Measurements from ENCODE around the gene PCDHGA12. TPM values are rescaled to one million over a fixed set of nuclear protein-coding genes. Genes with fewer than 3 reads are reported as not detected.

Gene PCDHGA12
- total and polyA plus RNA-seq, 3 experiments from 2014 or later, result 0.09 TPM; not detected in 2

- H3K27me3 Mint-ChIP-seq, result peaks cover 15 to 25% of the 10 kb centered on the region in 2 donors
- no peaks in the 10 kb centered on the region for H3K27me3 ChIP-seq (ENCODE audit: insufficient read depth, low read length, poor library complexity, severe bottlenecking)
- no peak overlapping the region for H3K27ac Mint-ChIP-seq
- POLR2A ChIA-PET, result no interaction called here
- peaks cover 0 to 12% (median 6%) of the 10 kb centered on the region in 5 donors for H3K9me3 Mint-ChIP-seq
- H3K4me3 ChIP-seq (ENCODE audit: low read length), result no peak overlapping the region
- H3K4me1 ChIP-seq (ENCODE audit: insufficient read depth, low read length), result no peaks in the 10 kb centered on the region
- no peak overlapping the region for H3K27ac ChIP-seq (ENCODE audit: low read depth, low read length)
- no peak for DNase-seq
- H3K4me1 Mint-ChIP-seq, result no peaks in the 10 kb centered on the region
- CTCF ChIA-PET, result no interaction called here
- no peaks in the 10 kb centered on the region for H3K9me3 ChIP-seq (ENCODE audit: low read length)
- H3K36me3 Mint-ChIP-seq, result no peaks in the 10 kb centered on the region
- H3K36me3 ChIP-seq (ENCODE audit: insufficient read depth, low read length), result no peaks in the 10 kb centered on the region
- H3K4me3 Mint-ChIP-seq, result no peak overlapping the region
Measured at GRCh38 chr5:141440341-141440740, 10.0 kb downstream of the PCDHGA12 start.

- Histone ChIP-seq H3K27ac (ENCODE audit: low read depth, low read length) (no peak overlapping the region), H3K4me1 (ENCODE audit: insufficient read depth, low read length) (no peaks in the 10 kb centered on the region), H3K27me3 (ENCODE audit: insufficient read depth, low read length, poor library complexity, severe bottlenecking) (no peaks in the 10 kb centered on the region), H3K9me3 (ENCODE audit: low read length) (no peaks in the 10 kb centered on the region), H3K36me3 (ENCODE audit: insufficient read depth, low read length) (no peaks in the 10 kb centered on the region), H3K4me3 (ENCODE audit: low read length) (no peak overlapping the region)
- ChIA-PET POLR2A (no interaction called here), CTCF (no interaction called here)
- no peaks in the 10 kb centered on the region for H3K4me1 Mint-ChIP-seq
- H3K9me3 Mint-ChIP-seq, result peaks cover 0 to 12% (median 6%) of the 10 kb centered on the region in 5 donors
- no peak for DNase-seq
- no peak overlapping the region for H3K27ac Mint-ChIP-seq
- H3K4me3 Mint-ChIP-seq, result no peak overlapping the region
- no peaks in the 10 kb centered on the region for H3K36me3 Mint-ChIP-seq
- H3K27me3 Mint-ChIP-seq, result peaks cover 12 to 26% of the 10 kb centered on the region in 2 donors
Measured at GRCh38 chr5:141441571-141442170, 11.4 kb downstream of the PCDHGA12 start.

- H3K36me3 ChIP-seq (ENCODE audit: insufficient read depth, low read length), result no peaks in the 10 kb centered on the region
- no peak overlapping the region for H3K4me3 Mint-ChIP-seq
- ChIA-PET CTCF (no interaction called here), POLR2A (no interaction called here)
- no peak overlapping the region for H3K4me3 ChIP-seq (ENCODE audit: low read length)
- no peak overlapping the region for H3K27ac Mint-ChIP-seq
- H3K4me1 ChIP-seq (ENCODE audit: insufficient read depth, low read length), result no peaks in the 10 kb centered on the region
- peaks cover 5 to 13% (median 12%) of the 10 kb centered on the region in 5 donors for H3K9me3 Mint-ChIP-seq
- H3K36me3 Mint-ChIP-seq, result peaks cover 0 to 4% (median 0%) of the 10 kb centered on the region in 3 donors
- no peaks in the 10 kb centered on the region for H3K4me1 Mint-ChIP-seq
- no peak for DNase-seq
- H3K27me3 Mint-ChIP-seq, result peaks cover 13 to 25% of the 10 kb centered on the region in 2 donors
- no peak overlapping the region for H3K27ac ChIP-seq (ENCODE audit: low read depth, low read length)
- no peaks in the 10 kb centered on the region for H3K9me3 ChIP-seq (ENCODE audit: low read length)
- no peaks in the 10 kb centered on the region for H3K27me3 ChIP-seq (ENCODE audit: insufficient read depth, low read length, poor library complexity, severe bottlenecking)
Measured at GRCh38 chr5:141465351-141465750, 35.0 kb downstream of the PCDHGA12 start.

GRCh38 chr5:141475625-141476131 lies 45.4 kb downstream of the PCDHGA12 start, which contains the start of gene PCDHGC3:
PCDHGC3 (plus strand) TSS chr5:141475966; CDS start chr5:141476117, 151 bp downstream.
- Histone ChIP-seq H3K27ac (ENCODE audit: low read depth, low read length) (no peak within 1 kb of the TSS), H3K9me3 (ENCODE audit: low read length) (no peaks in the 10 kb centered on the region), H3K4me3 (ENCODE audit: low read length) (peak within 1 kb of the TSS; percentile 39), H3K36me3 (ENCODE audit: insufficient read depth, low read length) (no peaks in the 10 kb centered on the region), H3K27me3 (ENCODE audit: insufficient read depth, low read length, poor library complexity, severe bottlenecking) (peaks cover 23% of the 10 kb centered on the region), H3K4me1 (ENCODE audit: insufficient read depth, low read length) (peaks cover 11% of the 10 kb centered on the region)
- Mint-ChIP-seq H3K36me3 (no peaks in the 10 kb centered on the region), H3K27me3 (peaks cover 25 to 65% of the 10 kb centered on the region in 2 donors), H3K9me3 (peaks cover 0 to 4% (median 0%) of the 10 kb centered on the region in 5 donors), H3K27ac (peak within 1 kb of the TSS in 1 of 8 donors; percentile 6), H3K4me3 (peak within 1 kb of the TSS; percentile 60 to 89 (median 82)), H3K4me1 (peaks cover 21 to 30% (median 22%) of the 10 kb centered on the region in 3 donors)
- ChIA-PET POLR2A (no interaction called here), CTCF (interaction anchor here (0.6 to 0.8 kb wide), 2 partner anchors 37 to 40 kb away, joined by 3 read pairs; no protein-coding TSS in a partner anchor)
- no peak for DNase-seq

- H3K4me1 Mint-ChIP-seq, result peaks cover 21 to 30% (median 22%) of the 10 kb centered on the region in 3 donors
- no peak overlapping the region for H3K27ac Mint-ChIP-seq
- Histone ChIP-seq H3K4me3 (ENCODE audit: low read length) (peak overlapping the region; percentile 39), H3K27me3 (ENCODE audit: insufficient read depth, low read length, poor library complexity, severe bottlenecking) (peaks cover 23% of the 10 kb centered on the region), H3K36me3 (ENCODE audit: insufficient read depth, low read length) (no peaks in the 10 kb centered on the region), H3K4me1 (ENCODE audit: insufficient read depth, low read length) (peaks cover 11% of the 10 kb centered on the region), H3K9me3 (ENCODE audit: low read length) (no peaks in the 10 kb centered on the region), H3K27ac (ENCODE audit: low read depth, low read length) (no peak overlapping the region)
- H3K27me3 Mint-ChIP-seq, result peaks cover 27 to 69% of the 10 kb centered on the region in 2 donors
- ChIA-PET POLR2A (no interaction called here), CTCF (interaction anchor here (0.8 kb wide), 1 partner anchor 39 kb away, joined by 3 read pairs; no protein-coding TSS in a partner anchor)
- peaks cover 0 to 4% (median 0%) of the 10 kb centered on the region in 5 donors for H3K9me3 Mint-ChIP-seq
- H3K4me3 Mint-ChIP-seq, result peak overlapping the region; percentile 60 to 89 (median 82)
- no peaks in the 10 kb centered on the region for H3K36me3 Mint-ChIP-seq
- no peak for DNase-seq
Measured at GRCh38 chr5:141476132-141476911, 46.0 kb downstream of the PCDHGA12 start.

- H3K36me3 ChIP-seq (ENCODE audit: insufficient read depth, low read length), result no peaks in the 10 kb centered on the region
- peaks cover 0 to 4% (median 0%) of the 10 kb centered on the region in 5 donors for H3K9me3 Mint-ChIP-seq
- peaks cover 11% of the 10 kb centered on the region for H3K4me1 ChIP-seq (ENCODE audit: insufficient read depth, low read length)
- no peak overlapping the region for H3K27ac ChIP-seq (ENCODE audit: low read depth, low read length)
- peak overlapping the region in 1 of 8 donors; percentile 64 for H3K27ac Mint-ChIP-seq
- no peaks in the 10 kb centered on the region for H3K36me3 Mint-ChIP-seq
- peak overlapping the region; percentile 39 for H3K4me3 ChIP-seq (ENCODE audit: low read length)
- H3K27me3 Mint-ChIP-seq, result peaks cover 29 to 71% of the 10 kb centered on the region in 2 donors
- peaks cover 23% of the 10 kb centered on the region for H3K27me3 ChIP-seq (ENCODE audit: insufficient read depth, low read length, poor library complexity, severe bottlenecking)
- DNase-seq, result no peak
- peaks cover 21 to 30% (median 22%) of the 10 kb centered on the region in 3 donors for H3K4me1 Mint-ChIP-seq
- ChIA-PET CTCF (no interaction called here), POLR2A (interaction anchor here (0.5 kb wide), 1 partner anchor 1471 kb away, joined by 3 read pairs; no protein-coding TSS in a partner anchor)
- peak overlapping the region; percentile 12 to 89 (median 54) for H3K4me3 Mint-ChIP-seq
- no peaks in the 10 kb centered on the region for H3K9me3 ChIP-seq (ENCODE audit: low read length)
Measured at GRCh38 chr5:141477044-141477575, 46.8 kb downstream of the PCDHGA12 start.

- Mint-ChIP-seq H3K4me3 (peak overlapping the region in 2 of 7 donors; percentile 12 to 76), H3K4me1 (peaks cover 21 to 30% (median 22%) of the 10 kb centered on the region in 3 donors), H3K36me3 (no peaks in the 10 kb centered on the region), H3K27ac (no peak overlapping the region), H3K9me3 (peaks cover 0 to 4% (median 0%) of the 10 kb centered on the region in 5 donors), H3K27me3 (peaks cover 36 to 77% of the 10 kb centered on the region in 2 donors)
- no peak overlapping the region for H3K27ac ChIP-seq (ENCODE audit: low read depth, low read length)
- H3K9me3 ChIP-seq (ENCODE audit: low read length), result no peaks in the 10 kb centered on the region
- no peaks in the 10 kb centered on the region for H3K36me3 ChIP-seq (ENCODE audit: insufficient read depth, low read length)
- no peak overlapping the region for H3K4me3 ChIP-seq (ENCODE audit: low read length)
- peaks cover 11% of the 10 kb centered on the region for H3K4me1 ChIP-seq (ENCODE audit: insufficient read depth, low read length)
- POLR2A ChIA-PET, result no interaction called here
- CTCF ChIA-PET, result no interaction called here
- H3K27me3 ChIP-seq (ENCODE audit: insufficient read depth, low read length, poor library complexity, severe bottlenecking), result peaks cover 23% of the 10 kb centered on the region
- no peak for DNase-seq
Measured at GRCh38 chr5:141477815-141478214, 47.5 kb downstream of the PCDHGA12 start.

Data from CD8-positive, alpha-beta memory T cell (primary cell).